Stimulated activated CD4-positive, alpha-beta T cell treated with anti-CD3 and anti-CD28 coated beads, TNF-alpha, amount 100 ng/mL, for 48 hours (primary cell): ENCODE results near the gene SPO11.

Experiments used
- DNase-seq, 3 donors: peaks; one replicate each; pipeline ENCODE4 v3.0.0-alpha.2; 2020; ENCODE audit warnings: low read depth in 3 of 3

SPO11 gene

GRCh38 chr20:57375652-57376230 is 46.1 kb downstream of the SPO11 start:
- DNase-seq: no peak

- DNase-seq: no peak
Observed at GRCh38 chr20:57377350-57377749, 47.7 kb downstream of the SPO11 start.

- no peak for DNase-seq
Observed at GRCh38 chr20:57378107-57378506, 48.5 kb downstream of the SPO11 start.

GRCh38 chr20:57378646-57379262 is 49.2 kb downstream of the SPO11 start:
- DNase-seq: no peak

- no peak for DNase-seq
Observed at GRCh38 chr20:57379263-57379647, 49.7 kb downstream of the SPO11 start.

GRCh38 chr20:57380081-57380750 is 50.6 kb downstream of the SPO11 start:
- DNase-seq: no peak

- peak in 2 of 3 donors; percentile 76 for DNase-seq
Observed at GRCh38 chr20:57381596-57382503, 52.2 kb downstream of the SPO11 start.

GRCh38 chr20:57382516-57382915 is 52.9 kb downstream of the SPO11 start:
- no peak for DNase-seq

GRCh38 chr20:57383447-57384347 is 54.1 kb downstream of the SPO11 start:
- no peak for DNase-seq

GRCh38 chr20:57384486-57384885 is 54.9 kb downstream of the SPO11 start:
- DNase-seq: no peak

- DNase-seq: no peak
Observed at GRCh38 chr20:57384953-57385761, 55.6 kb downstream of the SPO11 start.

- no peak for DNase-seq
Observed at GRCh38 chr20:57385940-57386339, 56.3 kb downstream of the SPO11 start.

GRCh38 chr20:57386762-57387161 is 57.2 kb downstream of the SPO11 start:
- no peak for DNase-seq

- no peak for DNase-seq
Observed at GRCh38 chr20:57387463-57387862, 57.9 kb downstream of the SPO11 start.

- DNase-seq: no peak
Observed at GRCh38 chr20:57387945-57388371, 58.4 kb downstream of the SPO11 start.

GRCh38 chr20:57388953-57389694 is 59.5 kb downstream of the SPO11 start:
- peak in 1 of 3 donors; percentile 56 for DNase-seq

- DNase-seq: peak in 1 of 3 donors; percentile 58
Observed at GRCh38 chr20:57389695-57390603, 60.3 kb downstream of the SPO11 start.
